ENCODE measurements around the gene ARID1B. TPM values are rescaled to one million over a fixed set of nuclear protein-coding genes. Genes with fewer than 3 reads are reported as not detected.
"Not testable (repeated sequence)": the region's sequence is repeated elsewhere in the genome, so short reads cannot be mapped to it uniquely, and the experiment has no call there.

ARID1B gene
- total and polyA plus RNA-seq, 10 donors: 17.7 to 223 (median 141) TPM

DNA sequence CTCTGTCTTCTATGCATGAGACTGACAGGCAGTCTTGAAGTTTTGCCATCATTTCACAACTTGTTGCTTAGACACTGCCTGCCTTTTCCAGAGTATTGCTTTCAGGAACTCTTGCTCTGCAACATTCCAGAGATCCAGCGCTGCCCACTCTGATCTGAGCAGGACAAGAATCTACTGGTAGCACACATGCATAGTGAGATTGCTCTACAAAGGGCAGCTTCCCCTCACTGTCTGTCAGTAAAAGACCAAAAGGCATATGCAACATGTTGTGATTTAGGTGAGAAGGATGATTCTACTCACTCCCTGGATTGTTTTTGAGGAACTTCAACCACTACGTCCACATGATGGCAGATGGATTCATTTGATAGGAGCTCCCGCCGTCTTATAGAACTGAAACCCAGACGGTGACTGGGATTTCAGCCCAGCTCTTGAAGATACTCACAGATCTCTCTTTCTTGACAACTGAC, 259.1 kb downstream of the ARID1B start:
- Histone ChIP-seq H3K9me3 (no peaks in the 10 kb centered on the region), H3K27ac (peak overlapping the region in 5 of 8 donors; percentile 8 to 40 (median 20)), H3K27me3 (replicated peaks in 1 of 7) (no peaks in the 10 kb centered on the region), H3K4me1 (peaks cover 9 to 53% (median 33%) of the 10 kb centered on the region in 6 donors), H3K4me3 (no peak overlapping the region), H3K36me3 (peaks cover 0 to 11% (median 0%) of the 10 kb centered on the region in 6 donors)
- intact Hi-C loops (cut with DNase I; ENCODE audit: low total_unique reads): loop anchor here (10.0 kb wide), 2 partner anchors 149 to 239 kb away; no protein-coding TSS in a partner anchor
- no peak for DNase-seq
- TF ChIP-seq POLR2A (IDR thresholded peaks at IDR 0.05) (no peak), POLR2AphosphoS5 (IDR thresholded peaks at IDR 0.05) (no peak)
- TF ChIP-seq, protein P1, sequence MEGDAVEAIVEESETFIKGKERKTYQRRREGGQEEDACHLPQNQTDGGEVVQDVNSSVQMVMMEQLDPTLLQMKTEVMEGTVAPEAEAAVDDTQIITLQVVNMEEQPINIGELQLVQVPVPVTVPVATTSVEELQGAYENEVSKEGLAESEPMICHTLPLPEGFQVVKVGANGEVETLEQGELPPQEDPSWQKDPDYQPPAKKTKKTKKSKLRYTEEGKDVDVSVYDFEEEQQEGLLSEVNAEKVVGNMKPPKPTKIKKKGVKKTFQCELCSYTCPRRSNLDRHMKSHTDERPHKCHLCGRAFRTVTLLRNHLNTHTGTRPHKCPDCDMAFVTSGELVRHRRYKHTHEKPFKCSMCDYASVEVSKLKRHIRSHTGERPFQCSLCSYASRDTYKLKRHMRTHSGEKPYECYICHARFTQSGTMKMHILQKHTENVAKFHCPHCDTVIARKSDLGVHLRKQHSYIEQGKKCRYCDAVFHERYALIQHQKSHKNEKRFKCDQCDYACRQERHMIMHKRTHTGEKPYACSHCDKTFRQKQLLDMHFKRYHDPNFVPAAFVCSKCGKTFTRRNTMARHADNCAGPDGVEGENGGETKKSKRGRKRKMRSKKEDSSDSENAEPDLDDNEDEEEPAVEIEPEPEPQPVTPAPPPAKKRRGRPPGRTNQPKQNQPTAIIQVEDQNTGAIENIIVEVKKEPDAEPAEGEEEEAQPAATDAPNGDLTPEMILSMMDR (IDR thresholded peaks at IDR 0.05 in 8 of 11, conservative IDR thresholded peaks at IDR 0.05 in 3 of 11): no peak
- 54 to 75% (median 65%) methylated on average over 5 of the region's 5 CpGs for whole genome bisulfite sequencing, 5 donors

DNA sequence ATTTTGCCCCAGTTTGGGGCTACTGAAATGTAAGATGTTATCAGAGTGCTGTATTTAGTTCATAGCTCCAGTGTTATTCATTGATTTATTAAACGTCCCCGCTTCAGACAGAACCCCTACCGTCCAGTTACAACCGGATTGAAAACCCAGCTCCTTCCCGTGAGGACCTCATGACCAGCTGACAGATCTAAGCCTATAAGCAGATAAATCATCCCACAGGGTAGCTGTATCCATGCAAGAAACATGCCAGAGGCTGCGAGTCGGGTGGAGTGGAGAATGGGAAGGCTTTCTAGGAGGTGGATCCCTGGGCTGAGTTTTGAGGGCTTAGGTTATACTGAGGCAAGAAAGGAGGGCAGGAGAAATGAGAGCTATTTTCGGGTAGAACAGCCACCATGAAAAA, 260.0 kb downstream of the ARID1B start:
- Histone ChIP-seq H3K9me3 (no peaks in the 10 kb centered on the region), H3K4me1 (peaks cover 9 to 49% (median 33%) of the 10 kb centered on the region in 6 donors), H3K27ac (peak overlapping the region in 1 of 8 donors; percentile 11), H3K27me3 (replicated peaks in 1 of 7) (no peaks in the 10 kb centered on the region), H3K4me3 (no peak overlapping the region), H3K36me3 (peaks cover 0 to 20% (median 0%) of the 10 kb centered on the region in 6 donors)
- intact Hi-C loops (cut with DNase I; ENCODE audit: low total_unique reads): loop anchor here (10.0 kb wide), 2 partner anchors 148 to 238 kb away; no protein-coding TSS in a partner anchor
- no peak for DNase-seq
- 84 to 93% (median 89%) methylated on average over 8 of the region's 8 CpGs for WGBS, 5 donors
- no peak for TF ChIP-seq POLR2AphosphoS5 (IDR thresholded peaks at IDR 0.05)
- TF ChIP-seq POLR2A (IDR thresholded peaks at IDR 0.05): no peak
- TF ChIP-seq, protein P1 (IDR thresholded peaks at IDR 0.05 in 8 of 11, conservative IDR thresholded peaks at IDR 0.05 in 3 of 11): no peak

DNA sequence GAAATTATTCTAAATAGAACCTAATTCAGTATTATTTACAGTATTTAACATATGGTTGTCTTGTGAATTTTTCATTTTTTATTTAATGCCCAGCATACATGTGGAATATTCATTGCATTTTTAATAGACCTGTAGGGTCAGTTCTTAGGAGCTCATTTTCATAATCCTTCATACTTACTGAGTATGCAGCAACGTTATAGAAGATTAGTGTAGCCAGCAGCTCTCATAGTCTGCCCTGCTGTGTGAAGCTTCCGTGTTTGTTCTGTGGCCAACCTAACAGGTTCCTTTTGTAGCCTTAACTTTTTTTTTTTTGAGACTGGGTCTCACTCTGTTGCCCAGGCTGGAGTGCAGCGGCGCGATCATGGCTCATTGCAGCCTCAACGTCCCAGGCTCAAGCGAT, 261.4 kb downstream of the ARID1B start:
- WGBS, 5 donors: 91 to 98% (median 95%) methylated on average over 7 of the region's 7 CpGs
- intact Hi-C loops (cut with DNase I; ENCODE audit: low total_unique reads): loop anchor here (10.0 kb wide), 2 partner anchors 146 to 236 kb away; no protein-coding TSS in a partner anchor

DNA sequence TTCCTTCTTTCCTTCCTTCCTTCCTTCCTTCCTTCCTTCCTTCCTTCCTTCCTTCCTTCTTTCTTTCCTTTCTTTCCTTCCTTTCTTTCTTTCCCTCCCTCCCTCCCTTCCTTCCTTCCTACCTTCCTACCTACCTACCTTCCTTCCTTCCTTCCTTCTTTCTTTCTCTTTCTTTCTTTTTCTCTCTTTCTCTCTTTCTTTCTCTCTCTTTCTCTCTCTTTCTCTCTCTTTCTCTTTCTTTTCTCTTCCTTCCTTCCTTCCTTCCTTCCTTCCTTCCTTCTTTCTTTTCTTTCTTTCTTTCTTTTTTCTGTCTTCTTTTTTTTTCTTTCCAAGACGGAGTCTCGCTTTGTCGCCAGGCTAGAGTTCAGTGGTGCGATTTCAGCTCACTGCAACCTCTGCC, 262.5 kb downstream of the ARID1B start:
- intact Hi-C loops (cut with DNase I; ENCODE audit: low total_unique reads): loop anchor here (10.0 kb wide), 2 partner anchors 145 to 235 kb away; no protein-coding TSS in a partner anchor
- not testable (repeated sequence) for H3K27ac ChIP-seq; H3K4me3 ChIP-seq; DNase-seq; H3K9me3 ChIP-seq; H3K27me3 ChIP-seq (replicated peaks in 1 of 7)
- WGBS, 5 donors: 95 to 100% (median 97%) methylated on average over 4 of the region's 4 CpGs
- peaks cover 0 to 21% (median 0%) of the 10 kb centered on the region in 6 donors for H3K36me3 ChIP-seq
- H3K4me1 ChIP-seq: peaks cover 0 to 26% (median 12%) of the 10 kb centered on the region in 6 donors

More for the DNA sequence above, 261.4 kb downstream of the ARID1B start:
- TF ChIP-seq, protein P1 (IDR thresholded peaks at IDR 0.05 in 8 of 11, conservative IDR thresholded peaks at IDR 0.05 in 3 of 11): no peak
- TF ChIP-seq POLR2AphosphoS5 (IDR thresholded peaks at IDR 0.05) (peak in 1 of 3 donors; percentile 19), POLR2A (IDR thresholded peaks at IDR 0.05) (no peak)
- no peak for DNase-seq
- H3K36me3 ChIP-seq: peaks cover 0 to 21% (median 0%) of the 10 kb centered on the region in 6 donors
- no peaks in the 10 kb centered on the region for H3K9me3 ChIP-seq
- H3K27ac ChIP-seq: no peak overlapping the region
- H3K4me1 ChIP-seq: peaks cover 0 to 36% (median 22%) of the 10 kb centered on the region in 6 donors
- H3K27me3 ChIP-seq (replicated peaks in 1 of 7): no peaks in the 10 kb centered on the region
- no peak overlapping the region for H3K4me3 ChIP-seq
